ENCODE data around the gene PTGS1.

- no peak for TF ChIP-seq POLR2AphosphoS5 (IDR thresholded peaks at IDR 0.05)
- TF ChIP-seq CTCF (IDR thresholded peaks at IDR 0.05) = no peak
These were observed 55.9 kb downstream of the PTGS1 start for GRCh38 chr9:122426723-122427122.

Measured in prostate gland (tissue), 2 donors.